ENCODE measurements around the gene ZFHX3.

GRCh38 chr16:73056921-73057290, 9.0 kb upstream of the ZFHX3 start:
- TF ChIP-seq CTCF (conservative IDR thresholded peaks at IDR 0.05; ENCODE audit: low read depth, low read length) (no peak), EZH2 (IDR thresholded peaks at IDR 0.05; ENCODE audit: borderline replicate concordance, low read depth, low read length, poor library complexity, severe bottlenecking) (no peak)

All from A673 (cell line).